ENCODE results near the gene ITIH4. TPM values are rescaled to one million over a fixed set of nuclear protein-coding genes. Genes with fewer than 3 reads are reported as not detected.

Gene ITIH4
- total and polyA plus RNA-seq, 2 of the 13 experiments (the other 11 are each of a cell fraction or from before 2014, with no cell fraction given), result 2.7 to 5.3 TPM

- TF ChIP-seq KDM3A (CRISPR knock-in tag; IDR thresholded peaks at IDR 0.05; ENCODE audit: low read depth), result 0 out of 2 replicates have a peak, but pooled peaks have one; percentile 46
- no peak for TF ChIP-seq PREB (CRISPR knock-in tag; IDR thresholded peaks at IDR 0.05)
- no peak for TF ChIP-seq FOXK2 (IDR thresholded peaks at IDR 0.05)
- no peak for TF ChIP-seq ZNF766 (CRISPR knock-in tag; IDR thresholded peaks at IDR 0.05; ENCODE audit: borderline replicate concordance)
- peak; percentile 80 for TF ChIP-seq ZFY (CRISPR knock-in tag; IDR thresholded peaks at IDR 0.05)
- TF ChIP-seq ZFP36L1 (CRISPR knock-in tag; IDR thresholded peaks at IDR 0.05), result 0 out of 2 replicates have a peak, but pooled peaks have one; percentile 52
- peak; percentile 59; the same call in 1 of the 2 replicates for TF ChIP-seq BCL3 (CRISPR knock-in tag; IDR thresholded peaks at IDR 0.05)
- TF ChIP-seq PTBP1 (IDR thresholded peaks at IDR 0.05; ENCODE audit: low read depth, low read length, poor library complexity, severe bottlenecking), result no peak
- no peak for TF ChIP-seq ZBTB38 (CRISPR knock-in tag; IDR thresholded peaks at IDR 0.05)
- TF ChIP-seq ZMYM2 (CRISPR knock-in tag; IDR thresholded peaks at IDR 0.05), result peak; percentile 70; the same call in 1 of the 2 replicates
- no peak for TF ChIP-seq RCOR2 (CRISPR knock-in tag; IDR thresholded peaks at IDR 0.05)
- TF ChIP-seq ZSCAN30 (CRISPR knock-in tag; IDR thresholded peaks at IDR 0.05), result no peak
- no peak for TF ChIP-seq ZBTB8A (CRISPR knock-in tag; IDR thresholded peaks at IDR 0.05; ENCODE audit: borderline replicate concordance, low read depth)
- TF ChIP-seq SNAPC5 (CRISPR knock-in tag; IDR thresholded peaks at IDR 0.05; ENCODE audit: borderline replicate concordance), result 0 out of 2 replicates have a peak, but pooled peaks have one; percentile 35
- TF ChIP-seq NCOA2 (CRISPR knock-in tag; IDR thresholded peaks at IDR 0.05), result peak; percentile 32; the same call in 1 of the 2 replicates
- TF ChIP-seq XBP1 (CRISPR knock-in tag; IDR thresholded peaks at IDR 0.05), result peak; percentile 16; the same call in 1 of the 2 replicates
- no peak for TF ChIP-seq ZNF180 (CRISPR knock-in tag; IDR thresholded peaks at IDR 0.05; ENCODE audit: borderline replicate concordance, low read depth)
- 0 out of 2 replicates have a peak, but pooled peaks have one; percentile 0 for TF ChIP-seq ATF2 (CRISPR knock-in tag; IDR thresholded peaks at IDR 0.05)
- TF ChIP-seq TIGD3 (CRISPR knock-in tag; IDR thresholded peaks at IDR 0.05; ENCODE audit: borderline replicate concordance), result no peak
- TF ChIP-seq ZBTB26 (CRISPR knock-in tag; IDR thresholded peaks at IDR 0.05; ENCODE audit: borderline replicate concordance), result no peak; the same call in 1 of the 2 replicates
- TF ChIP-seq YY1 (IDR thresholded peaks at IDR 0.05; ENCODE audit: insufficient read depth, insufficient replicate concordance, low read depth, low read length), result peak; percentile 35
- no peak for TF ChIP-seq AGO1 (IDR thresholded peaks at IDR 0.05; ENCODE audit: low read depth, low read length, poor library complexity, severe bottlenecking)
- TF ChIP-seq NRL (CRISPR knock-in tag; IDR thresholded peaks at IDR 0.05; ENCODE audit: borderline replicate concordance), result peak; percentile 30; the same call in 1 of the 2 replicates
- no peak; the same call in 1 of the 2 replicates for TF ChIP-seq ZNF33B (CRISPR knock-in tag; IDR thresholded peaks at IDR 0.05)
These were observed 35.8 kb downstream of the ITIH4 start, which contains the start of gene ITIH3 (continued) for GRCh38 chr3:52794612-52795099.

Data from HepG2 (cell line).